SK-N-SH (cell line): ENCODE measurements around the gene ACP6. TPM values are rescaled to one million over a fixed set of nuclear protein-coding genes. Genes with fewer than 3 reads are reported as not detected.

Experiments
- CTCF ChIA-PET: fragments of 300-600, 350-600 bp; formaldehyde crosslinking; extraction: SDS; loops from one replicate; lab custom pipeline; 2021; lab: Yijun Ruan, JAX
- POLR2A ChIA-PET: fragments of 350-600 bp; sonication (Branson Sonifier 250); formaldehyde crosslinking; extraction: SDS; loops from one replicate; lab custom pipeline; 2020; ENCODE audit warnings: antibody characterized with exemption, inconsistent platforms; lab: Yijun Ruan, JAX
- DNase-seq: peaks from one replicate; pipeline ENCODE4 v3.0.0; 2012
- H2AFZ ChIP-seq: fragments of 200-600 bp; sonication (generic); 2 replicates; pipeline ENCODE4 v1.8.1; 2016; ENCODE audit warnings: antibody characterized with exemption, mild to moderate bottlenecking, low read depth
- H3F3A ChIP-seq: fragments of 200-600 bp; sonication (generic); replicated peaks from 2 replicates; pipeline ENCODE3; 2016; ENCODE audit warnings: antibody characterized with exemption, mild to moderate bottlenecking; ENCODE audit not compliant: insufficient read depth
- H3K27ac ChIP-seq, 2 experiments: fragments of 200-500 bp in 1 of 2; fragments of 200-600 bp in 1 of 2; sonication (Bioruptor generic) in 1 of 2; sonication (generic), shearing (Covaris generic) in 1 of 2; 2 replicates each; pipeline versions ENCODE4 v1.5.1 to v1.6.1; 2014 to 2016; ENCODE audit warnings: low read depth in 2 of 2, inconsistent platforms in 1 of 2, low read length in 1 of 2, mild to moderate bottlenecking in 1 of 2, mixed read lengths in 1 of 2
- H3K27me3 ChIP-seq: fragments of 200-600 bp; sonication (generic), shearing (Covaris generic); 2 replicates; pipeline ENCODE4 v1.6.1; 2016; ENCODE audit warnings: mixed run types; ENCODE audit not compliant: insufficient read depth
- H3K36me3 ChIP-seq, 2 experiments: fragments of 200-500 bp in 1 of 2; fragments of 200-600 bp in 1 of 2; sonication (Bioruptor generic) in 1 of 2; sonication (generic) in 1 of 2; replicated peaks in 1 of 2; 2 replicates each; pipeline versions ENCODE3 to v1.5.1; 2014 to 2016; ENCODE audit warnings: low read length in 1 of 2, mild to moderate bottlenecking in 1 of 2; ENCODE audit not compliant: insufficient read depth in 2 of 2, control insufficient read depth in 1 of 2
- H3K4me1 ChIP-seq, 2 experiments: fragments of 200-500 bp in 1 of 2; fragments of 200-600 bp in 1 of 2; sonication (Bioruptor generic) in 1 of 2; sonication (generic), shearing (Covaris generic) in 1 of 2; 2 replicates each; pipeline versions ENCODE4 v1.5.1 to v1.6.1; 2014 to 2016; ENCODE audit warnings: low read depth in 1 of 2, low read length in 1 of 2, mixed run types in 1 of 2; ENCODE audit not compliant: insufficient read depth in 2 of 2, control insufficient read depth in 1 of 2
- H3K4me2 ChIP-seq: fragments of 200-600 bp; sonication (generic), shearing (Covaris generic); 2 replicates; pipeline ENCODE4 v1.6.1; 2017; ENCODE audit warnings: mixed run types
- H3K4me3 ChIP-seq, 2 experiments: fragments of 200-500 bp in 1 of 2; fragments of 200-600 bp in 1 of 2; sonication (Bioruptor generic) in 1 of 2; sonication (generic), shearing (Covaris generic) in 1 of 2; 2 replicates each; pipeline versions ENCODE4 v1.5.1 to v1.8.1; 2014 to 2016; ENCODE audit warnings: low read depth in 2 of 2, inconsistent platforms in 1 of 2, low read length in 1 of 2, mild to moderate bottlenecking in 1 of 2, mixed read lengths in 1 of 2, moderate library complexity in 1 of 2
- H3K79me2 ChIP-seq: fragments of 200-600 bp; sonication (generic); 2 replicates; pipeline ENCODE4 v1.8.1; 2017; ENCODE audit warnings: mild to moderate bottlenecking; ENCODE audit not compliant: insufficient read depth
- H3K9ac ChIP-seq: fragments of 200-600 bp; sonication (generic); 2 replicates; pipeline ENCODE4 v1.6.1; 2017; ENCODE audit warnings: mixed run types
- H3K9me2 ChIP-seq: fragments of 200-600 bp; sonication (generic); 2 replicates; pipeline ENCODE4 v1.6.1; 2017; ENCODE audit warnings: mixed run types
- H3K9me3 ChIP-seq: fragments of 200-600 bp; sonication (generic); 2 replicates; pipeline ENCODE4 v1.6.1; 2017; ENCODE audit warnings: mixed run types, mild to moderate bottlenecking, moderate library complexity
- H4K20me1 ChIP-seq: fragments of 200-600 bp; sonication (generic); 2 replicates; pipeline ENCODE4 v1.6.1; 2017; ENCODE audit warnings: mild to moderate bottlenecking, mixed run types; ENCODE audit not compliant: insufficient read depth
- FOXJ3 ChIP-seq: sonication (generic); formaldehyde crosslinking; IDR thresholded peaks from 2 replicates; pipeline ENCODE4 v1.5.1; 2020; ENCODE audit warnings: mild to moderate bottlenecking, missing genetic modification reagents
- FOXM1 ChIP-seq: IDR thresholded peaks from 2 replicates; pipeline ENCODE4 v1.4.0; 2012; ENCODE audit warnings: low read depth, mild to moderate bottlenecking
- JUND ChIP-seq: IDR thresholded peaks from 2 replicates; pipeline ENCODE4 v1.4.0; 2012
- MAX ChIP-seq: IDR thresholded peaks from 2 replicates; pipeline ENCODE4 v1.4.0; 2012; ENCODE audit warnings: low read depth
- MEF2A ChIP-seq: IDR thresholded peaks from 2 replicates; pipeline ENCODE4 v1.4.0; 2012; ENCODE audit warnings: low read depth, borderline replicate concordance
- MXI1 ChIP-seq: IDR thresholded peaks from 2 replicates; pipeline ENCODE4 v1.6.1; 2012; ENCODE audit warnings: mild to moderate bottlenecking, low read depth, low read length, improper control_type of control experiment
- POLR2AphosphoS5 ChIP-seq: IDR thresholded peaks from 2 replicates; pipeline ENCODE4 v1.6.1; 2012; ENCODE audit warnings: low read depth, low read length
- RCOR1 ChIP-seq: fragments of 150-350 bp; IDR thresholded peaks from 2 replicates; pipeline ENCODE4 v1.6.1; 2017; ENCODE audit warnings: antibody characterized with exemption, low read length
- SIN3A ChIP-seq: IDR thresholded peaks from 2 replicates; pipeline ENCODE4 v1.6.1; 2012; ENCODE audit warnings: low read depth, mild to moderate bottlenecking, low read length, moderate library complexity, borderline replicate concordance
- SMC3 ChIP-seq: IDR thresholded peaks from 2 replicates; pipeline ENCODE4 v1.6.1; 2012; ENCODE audit warnings: low read depth, low read length, improper control_type of control experiment
- TAF1 ChIP-seq: IDR thresholded peaks from 2 replicates; pipeline ENCODE4 v1.6.1; 2012; ENCODE audit warnings: low read depth, mild to moderate bottlenecking, low read length, moderate library complexity, borderline replicate concordance
- TEAD4 ChIP-seq: IDR thresholded peaks from 2 replicates; pipeline ENCODE4 v1.4.0; 2012; ENCODE audit warnings: mild to moderate bottlenecking, borderline replicate concordance; ENCODE audit not compliant: insufficient read depth
- USF2 ChIP-seq: fragments of 150-350 bp; IDR thresholded peaks from 2 replicates; pipeline ENCODE4 v1.6.1; 2017; ENCODE audit warnings: antibody characterized with exemption, low read length, low read depth, borderline replicate concordance
- YY1 ChIP-seq: IDR thresholded peaks from 2 replicates; pipeline ENCODE4 v1.4.0; 2012; ENCODE audit warnings: low read depth, mild to moderate bottlenecking
- ZBTB33 ChIP-seq: IDR thresholded peaks from 2 replicates; pipeline ENCODE4 v1.4.0; 2012; ENCODE audit warnings: low read depth, borderline replicate concordance
- WGBS: methylation state at CpG from one replicate; pipeline ENCODE4 v1.1.6; 2017; ENCODE audit warnings: low lambda C conversion rate; 5-methylcytosine and 5-hydroxymethylcytosine counted together
- polyA plus RNA-seq, 3 experiments: library from polyadenylated mRNA; depleted of rRNA; stranded (reverse); fragments of >200 nt; gene quantifications; 2 replicates each; pipeline ENCODE4 v1.2.3, GENCODE V29; 2012

Gene ACP6
- polyA plus RNA-seq, 1 of the 3 experiments (the other 2 are of a cell fraction) = 10.9 TPM

GRCh38 chr1:147636314-147636713, 34.0 kb downstream of the ACP6 start:
- POLR2A ChIA-PET = no interaction called here

GRCh38 chr1:147635342-147635741, 35.0 kb downstream of the ACP6 start:
- Histone ChIP-seq H3K9me3 (no peaks in the 10 kb centered on the region), H3F3A (no peaks in the 10 kb centered on the region), H3K4me2 (no peak overlapping the region), H3K79me2 (no peaks in the 10 kb centered on the region), H3K27me3 (no peaks in the 10 kb centered on the region), H3K9me2 (no peaks in the 10 kb centered on the region), H3K27ac (no peak overlapping the region), H3K9ac (no peak overlapping the region), H3K4me3 (no peak overlapping the region), H3K4me1 (no peaks in the 10 kb centered on the region; a peak in 1 of 4 replicates), H2AFZ (no peak overlapping the region), H4K20me1 (no peaks in the 10 kb centered on the region), H3K36me3 (peaks cover 0 to 2% of the 10 kb centered on the region in 2 experiments)
- POLR2A ChIA-PET = no interaction called here
- 93% methylated on average over 1 of the region's 1 CpG for WGBS
- CTCF ChIA-PET = interaction anchor here (0.9 to 1.6 kb wide), 2 partner anchors 140 to 384 kb away, joined by 3 to 4 read pairs; no protein-coding TSS in a partner anchor
- DNase-seq = no peak
- TF ChIP-seq MXI1 (no peak), JUND (no peak), MEF2A (no peak), POLR2AphosphoS5 (no peak), SIN3A (no peak), FOXM1 (no peak), FOXJ3 (CRISPR knock-in tag) (no peak), SMC3 (no peak), RCOR1 (no peak), TAF1 (no peak), YY1 (no peak), TEAD4 (no peak)

More at GRCh38 chr1:147636314-147636713, 34.0 kb downstream of the ACP6 start:
- Histone ChIP-seq H3K9me2 (no peaks in the 10 kb centered on the region), H3K27ac (no peak overlapping the region), H3K36me3 (peaks cover 0 to 2% of the 10 kb centered on the region in 2 experiments), H3K9ac (no peak overlapping the region), H3K79me2 (no peaks in the 10 kb centered on the region), H2AFZ (no peak overlapping the region), H3F3A (no peaks in the 10 kb centered on the region), H3K4me2 (no peak overlapping the region), H3K4me1 (no peaks in the 10 kb centered on the region; a peak in 1 of 4 replicates), H4K20me1 (no peaks in the 10 kb centered on the region)
- CTCF ChIA-PET = interaction anchor here (0.6 to 2.2 kb wide), 6 partner anchors 22 to 394 kb away, joined by 3 to 6 read pairs (median 3); partner anchors contain the start of gene CHD1L
- WGBS = 95% methylated on average over 4 of the region's 4 CpGs
- no peak for TF ChIP-seq RCOR1
- TF ChIP-seq MEF2A = no peak
- TF ChIP-seq MAX = no peak
- TF ChIP-seq FOXJ3 (CRISPR knock-in tag) = no peak
- TF ChIP-seq USF2 = no peak
- TF ChIP-seq FOXM1 = no peak
- TF ChIP-seq ZBTB33 = no peak
- TF ChIP-seq, all 33 proteins: peak for 0
- no peak overlapping the region for H3K4me3 ChIP-seq
- no peak for DNase-seq
- H3K27me3 ChIP-seq = no peaks in the 10 kb centered on the region
- H3K9me3 ChIP-seq = no peaks in the 10 kb centered on the region
